DMS114 treated with DMSO at 0.1 percent for 48 hours (cell line): ENCODE results near the gene TINAG.

Experiments
- DNase-seq: peaks from one replicate; lab custom pipeline; 2025; ENCODE audit not compliant: unreplicated experiment; lab: John Stamatoyannopoulos, UW

The TINAG gene

DNA sequence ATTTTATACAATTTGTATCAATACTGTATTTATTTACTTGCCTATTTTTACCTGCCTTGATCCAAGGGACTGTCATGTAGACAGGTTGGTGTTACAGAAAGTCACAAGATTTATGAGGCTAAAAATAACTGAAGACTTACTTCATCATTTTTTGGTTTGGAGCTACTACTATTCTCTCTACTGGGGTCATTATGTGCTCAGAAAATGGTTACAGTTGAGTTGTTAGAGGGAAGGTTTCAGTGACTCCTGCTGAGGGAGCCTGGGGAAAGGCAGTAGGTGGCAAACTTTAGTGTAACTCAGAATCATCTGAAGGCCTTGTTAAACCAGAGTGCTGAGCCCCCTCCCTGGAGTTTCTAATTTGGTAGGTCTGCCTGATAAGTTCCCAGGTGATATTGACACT, 118.8 kb downstream of the TINAG start:
- DNase-seq = no peak

- no peak for DNase-seq
Observed at GRCh38 chr6:54427396-54427937, 119.2 kb downstream of the TINAG start.

DNA sequence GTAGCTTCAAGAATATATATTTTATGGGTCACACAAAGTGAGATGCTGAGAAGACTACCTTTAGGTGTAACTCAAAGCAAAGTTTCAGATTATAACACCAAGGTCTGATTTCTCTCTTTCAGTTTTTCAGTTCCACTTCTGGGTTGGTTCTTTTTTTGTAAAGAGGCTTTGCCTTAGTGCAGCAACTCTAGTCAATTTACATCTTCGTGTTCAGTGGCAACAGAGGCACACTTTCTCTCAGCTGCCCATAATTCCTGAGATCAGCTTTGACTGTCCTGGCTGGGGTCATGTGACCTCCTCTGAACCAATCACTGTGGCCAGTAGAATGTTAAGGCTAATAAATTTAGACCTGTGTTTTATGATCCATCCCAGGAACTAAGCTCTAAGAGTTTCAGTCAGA, 120.2 kb downstream of the TINAG start:
- no peak for DNase-seq

- DNase-seq = no peak
Observed at GRCh38 chr6:54431466-54431865, 123.2 kb downstream of the TINAG start.
